CD1c-positive myeloid dendritic cell (primary cell): ENCODE results near the gene LTB4R2.

ENCODE experiments used
- DNase-seq: peaks from one replicate; pipeline ENCODE4 v3.0.0-alpha.2; 2016; ENCODE audit errors: extremely low spot score

The LTB4R2 gene

GRCh38 chr14:24277606-24278321, 32.2 kb upstream of the LTB4R2 start:
- DNase-seq = peak; percentile 91

GRCh38 chr14:24278424-24278823, 31.5 kb upstream of the LTB4R2 start:
- no peak for DNase-seq

- peak; percentile 47 for DNase-seq
Measured at GRCh38 chr14:24279301-24280186, 30.4 kb upstream of the LTB4R2 start.

- DNase-seq = no peak
Measured at GRCh38 chr14:24280797-24281460, 29.0 kb upstream of the LTB4R2 start.

- peak; percentile 33 for DNase-seq
Measured at GRCh38 chr14:24281636-24282035, 28.3 kb upstream of the LTB4R2 start.

GRCh38 chr14:24282736-24283135, 27.2 kb upstream of the LTB4R2 start:
- DNase-seq = no peak

GRCh38 chr14:24283796-24284460, 26.0 kb upstream of the LTB4R2 start:
- DNase-seq = no peak

- no peak for DNase-seq
Measured at GRCh38 chr14:24284501-24285035, 25.4 kb upstream of the LTB4R2 start.

- no peak for DNase-seq
Measured at GRCh38 chr14:24285351-24285750, 24.6 kb upstream of the LTB4R2 start.

- DNase-seq = no peak
Measured at GRCh38 chr14:24286996-24287395, 22.9 kb upstream of the LTB4R2 start.

GRCh38 chr14:24289649-24290280, 20.2 kb upstream of the LTB4R2 start:
- DNase-seq = no peak

GRCh38 chr14:24290746-24291145, 19.2 kb upstream of the LTB4R2 start:
- DNase-seq = no peak

GRCh38 chr14:24291446-24292117, 18.4 kb upstream of the LTB4R2 start:
- DNase-seq = no peak

- no peak for DNase-seq
Measured at GRCh38 chr14:24292118-24292807, 17.7 kb upstream of the LTB4R2 start.

- DNase-seq = no peak
Measured at GRCh38 chr14:24293525-24293924, 16.4 kb upstream of the LTB4R2 start.

GRCh38 chr14:24296341-24297157, 13.4 kb upstream of the LTB4R2 start:
- DNase-seq = peak; percentile 83

GRCh38 chr14:24297190-24297964, 12.6 kb upstream of the LTB4R2 start:
- no peak for DNase-seq

- no peak for DNase-seq
Measured at GRCh38 chr14:24298892-24299254, 11.1 kb upstream of the LTB4R2 start.
